Measurements from ENCODE around the gene ANKH. TPM values are rescaled to one million over a fixed set of nuclear protein-coding genes. Genes with fewer than 3 reads are reported as not detected.

Gene ANKH
- total and polyA plus RNA-seq, 4 donors, result 10.8 to 46.7 (median 17.2) TPM

- no peaks in the 10 kb centered on the region for H3K9me3 ChIP-seq (ENCODE audit: control insufficient read depth in 4 of 4, insufficient read depth in 3 of 4, low read length in 3 of 4)
- H3K36me3 ChIP-seq (ENCODE audit: control insufficient read depth in 4 of 4, insufficient read depth in 4 of 4, low read length in 4 of 4), result peaks cover 0 to 3% (median 0%) of the 10 kb centered on the region in 4 donors
- no peak overlapping the region for H3K4me3 ChIP-seq
- 96 to 98% methylated on average over 1 of the region's 1 CpG for WGBS, 2 donors
- no peaks in the 10 kb centered on the region for H3K27me3 ChIP-seq (ENCODE audit: control insufficient read depth in 3 of 3, insufficient read depth in 3 of 3, low read length in 2 of 3)
- DNase-seq, result no peak
- TF ChIP-seq CTCF (IDR thresholded peaks at IDR 0.05; ENCODE audit: control extremely low read depth, extremely low read depth), result no peak
- H3K9ac ChIP-seq (ENCODE audit: insufficient read depth in 1 of 2, low read length in 2 of 2), result no peak overlapping the region
- no peak for ATAC-seq (ENCODE audit: insufficient read depth, low FRiP score)
- H3K27ac ChIP-seq (ENCODE audit: low read depth in 1 of 2, low read length in 1 of 2), result no peak overlapping the region
- H3K4me1 ChIP-seq (ENCODE audit: control insufficient read depth in 5 of 5, insufficient read depth in 5 of 5, low read length in 5 of 5), result peaks cover 0 to 10% (median 4%) of the 10 kb centered on the region in 5 donors
These were observed 16.2 kb downstream of the ANKH start for GRCh38 chr5:14855366-14855765.

GRCh38 chr5:14854799-14855198, 16.8 kb downstream of the ANKH start:
- Histone ChIP-seq H3K4me3 (no peak overlapping the region), H3K36me3 (ENCODE audit: control insufficient read depth in 4 of 4, insufficient read depth in 4 of 4, low read length in 4 of 4) (peaks cover 0 to 1% (median 0%) of the 10 kb centered on the region in 4 donors), H3K9me3 (ENCODE audit: control insufficient read depth in 4 of 4, insufficient read depth in 3 of 4, low read length in 3 of 4) (no peaks in the 10 kb centered on the region), H3K9ac (ENCODE audit: insufficient read depth in 1 of 2, low read length in 2 of 2) (no peak overlapping the region), H3K27ac (ENCODE audit: low read depth in 1 of 2, low read length in 1 of 2) (no peak overlapping the region), H3K27me3 (ENCODE audit: control insufficient read depth in 3 of 3, insufficient read depth in 3 of 3, low read length in 2 of 3) (no peaks in the 10 kb centered on the region), H3K4me1 (ENCODE audit: control insufficient read depth in 5 of 5, insufficient read depth in 5 of 5, low read length in 5 of 5) (peaks cover 0 to 10% (median 4%) of the 10 kb centered on the region in 5 donors)
- TF ChIP-seq CTCF (IDR thresholded peaks at IDR 0.05; ENCODE audit: control extremely low read depth, extremely low read depth), result no peak
- ATAC-seq (ENCODE audit: insufficient read depth, low FRiP score), result no peak
- 94 to 98% methylated on average over 4 of the region's 4 CpGs for WGBS, 2 donors
- DNase-seq, result no peak

GRCh38 chr5:14853685-14854084, 17.9 kb downstream of the ANKH start:
- peaks cover 0 to 10% (median 4%) of the 10 kb centered on the region in 5 donors for H3K4me1 ChIP-seq (ENCODE audit: control insufficient read depth in 5 of 5, insufficient read depth in 5 of 5, low read length in 5 of 5)
- TF ChIP-seq CTCF (IDR thresholded peaks at IDR 0.05; ENCODE audit: control extremely low read depth, extremely low read depth), result no peak
- 95 to 98% methylated on average over 4 of the region's 4 CpGs for WGBS, 2 donors
- H3K27ac ChIP-seq (ENCODE audit: low read depth in 1 of 2, low read length in 1 of 2), result no peak overlapping the region
- H3K36me3 ChIP-seq (ENCODE audit: control insufficient read depth in 4 of 4, insufficient read depth in 4 of 4, low read length in 4 of 4), result peaks cover 0 to 1% (median 0%) of the 10 kb centered on the region in 4 donors
- H3K27me3 ChIP-seq (ENCODE audit: control insufficient read depth in 3 of 3, insufficient read depth in 3 of 3, low read length in 2 of 3), result no peaks in the 10 kb centered on the region
- DNase-seq (no peak), ATAC-seq (ENCODE audit: insufficient read depth, low FRiP score) (no peak)
- H3K4me3 ChIP-seq, result no peak overlapping the region
- no peak overlapping the region for H3K9ac ChIP-seq (ENCODE audit: insufficient read depth in 1 of 2, low read length in 2 of 2)
- no peaks in the 10 kb centered on the region for H3K9me3 ChIP-seq (ENCODE audit: control insufficient read depth in 4 of 4, insufficient read depth in 3 of 4, low read length in 3 of 4)

GRCh38 chr5:14852779-14853178, 18.8 kb downstream of the ANKH start:
- H3K4me3 ChIP-seq, result no peak overlapping the region
- ATAC-seq (ENCODE audit: insufficient read depth, low FRiP score) (no peak), DNase-seq (no peak)
- no peaks in the 10 kb centered on the region for H3K9me3 ChIP-seq (ENCODE audit: control insufficient read depth in 4 of 4, insufficient read depth in 3 of 4, low read length in 3 of 4)
- TF ChIP-seq CTCF (IDR thresholded peaks at IDR 0.05; ENCODE audit: control extremely low read depth, extremely low read depth), result no peak
- peaks cover 0 to 1% (median 0%) of the 10 kb centered on the region in 4 donors for H3K36me3 ChIP-seq (ENCODE audit: control insufficient read depth in 4 of 4, insufficient read depth in 4 of 4, low read length in 4 of 4)
- peaks cover 0 to 10% (median 4%) of the 10 kb centered on the region in 5 donors for H3K4me1 ChIP-seq (ENCODE audit: control insufficient read depth in 5 of 5, insufficient read depth in 5 of 5, low read length in 5 of 5)
- no peak overlapping the region for H3K27ac ChIP-seq (ENCODE audit: low read depth in 1 of 2, low read length in 1 of 2)
- H3K27me3 ChIP-seq (ENCODE audit: control insufficient read depth in 3 of 3, insufficient read depth in 3 of 3, low read length in 2 of 3), result no peaks in the 10 kb centered on the region
- no peak overlapping the region for H3K9ac ChIP-seq (ENCODE audit: insufficient read depth in 1 of 2, low read length in 2 of 2)
- 93 to 95% methylated on average over 6 of the region's 6 CpGs for WGBS, 2 donors
